DOHH2 (cell line): ENCODE data around the gene BCAP31.

Experiments used
- EZH2phosphoT487 ChIP-seq: fragments of 200-600 bp; sonication (generic); IDR thresholded peaks from 2 replicates; pipeline ENCODE4 v1.6.1; 2017; ENCODE audit warnings: borderline replicate concordance, mild to moderate bottlenecking, antibody characterized with exemption, low read length, moderate library complexity, mixed read lengths
- TF ChIP-seq, protein P1 (sequence below): fragments of 200-600 bp; sonication (generic); IDR thresholded peaks from one replicate; pipeline ENCODE4 v1.5.1; 2014; ENCODE audit warnings: antibody characterized with exemption, mild to moderate bottlenecking, low read depth, low read length; ENCODE audit not compliant: poor library complexity, severe bottlenecking

DNA sequence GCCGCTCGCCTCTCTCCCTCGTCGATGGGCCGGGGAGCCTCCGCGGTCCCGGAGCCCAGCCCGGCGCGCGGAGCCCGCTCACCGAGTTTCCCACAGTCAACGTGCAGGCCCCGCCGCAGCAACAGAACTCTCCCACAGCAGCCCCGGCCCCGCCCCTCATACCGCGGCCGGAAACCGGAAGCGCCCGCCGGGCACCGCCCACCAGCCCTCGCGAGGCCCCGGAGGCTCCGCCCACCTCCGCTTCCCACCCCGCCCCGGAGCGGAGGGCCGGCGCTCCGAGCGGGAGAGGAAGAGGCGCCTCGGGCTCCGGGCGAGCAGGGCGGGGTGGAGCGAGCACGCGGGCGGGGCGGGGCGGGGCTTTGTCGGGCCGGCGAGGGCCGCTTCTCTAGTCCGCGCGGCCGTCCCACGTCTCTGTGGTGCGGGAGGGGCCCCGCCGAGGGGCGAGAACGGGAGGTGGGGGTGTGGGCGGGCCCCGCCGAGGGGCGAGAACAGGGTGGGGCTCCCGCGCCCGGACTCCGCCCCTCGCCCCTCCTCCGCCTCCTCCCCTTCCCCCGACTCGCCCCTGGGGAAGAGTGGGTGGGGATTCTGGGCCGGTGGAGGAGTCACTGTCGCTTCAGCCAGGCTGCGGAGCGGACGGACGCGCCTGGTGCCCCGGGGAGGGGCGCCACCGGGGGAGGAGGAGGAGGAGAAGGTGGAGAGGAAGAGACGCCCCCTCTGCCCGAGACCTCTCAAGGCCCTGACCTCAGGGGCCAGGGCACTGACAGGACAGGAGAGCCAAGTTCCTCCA, at the start of gene BCAP31, which contains the start of gene ABCD1:
- TF ChIP-seq, protein P1, sequence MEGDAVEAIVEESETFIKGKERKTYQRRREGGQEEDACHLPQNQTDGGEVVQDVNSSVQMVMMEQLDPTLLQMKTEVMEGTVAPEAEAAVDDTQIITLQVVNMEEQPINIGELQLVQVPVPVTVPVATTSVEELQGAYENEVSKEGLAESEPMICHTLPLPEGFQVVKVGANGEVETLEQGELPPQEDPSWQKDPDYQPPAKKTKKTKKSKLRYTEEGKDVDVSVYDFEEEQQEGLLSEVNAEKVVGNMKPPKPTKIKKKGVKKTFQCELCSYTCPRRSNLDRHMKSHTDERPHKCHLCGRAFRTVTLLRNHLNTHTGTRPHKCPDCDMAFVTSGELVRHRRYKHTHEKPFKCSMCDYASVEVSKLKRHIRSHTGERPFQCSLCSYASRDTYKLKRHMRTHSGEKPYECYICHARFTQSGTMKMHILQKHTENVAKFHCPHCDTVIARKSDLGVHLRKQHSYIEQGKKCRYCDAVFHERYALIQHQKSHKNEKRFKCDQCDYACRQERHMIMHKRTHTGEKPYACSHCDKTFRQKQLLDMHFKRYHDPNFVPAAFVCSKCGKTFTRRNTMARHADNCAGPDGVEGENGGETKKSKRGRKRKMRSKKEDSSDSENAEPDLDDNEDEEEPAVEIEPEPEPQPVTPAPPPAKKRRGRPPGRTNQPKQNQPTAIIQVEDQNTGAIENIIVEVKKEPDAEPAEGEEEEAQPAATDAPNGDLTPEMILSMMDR: no peak
- no peak for TF ChIP-seq EZH2phosphoT487
